GM12865 (cell line): ENCODE data around the gene PCGF3.

Experiments
- DNase-seq: peaks from one replicate; pipeline ENCODE4 v3.0.0; 2010; ENCODE audit warnings: low read depth
- H3K4me3 ChIP-seq: 2 replicates; pipeline ENCODE4 v1.5.1; 2011; ENCODE audit warnings: mild to moderate bottlenecking, low read depth, low read length, control low read depth
- TF ChIP-seq, protein P1 (sequence below): IDR thresholded peaks from 2 replicates; pipeline ENCODE4 v1.5.1; 2011; ENCODE audit warnings: low read length, control low read depth, low read depth, inconsistent platforms; ENCODE audit not compliant: insufficient read depth; ENCODE audit errors: missing control alignments

Gene PCGF3, protein sequence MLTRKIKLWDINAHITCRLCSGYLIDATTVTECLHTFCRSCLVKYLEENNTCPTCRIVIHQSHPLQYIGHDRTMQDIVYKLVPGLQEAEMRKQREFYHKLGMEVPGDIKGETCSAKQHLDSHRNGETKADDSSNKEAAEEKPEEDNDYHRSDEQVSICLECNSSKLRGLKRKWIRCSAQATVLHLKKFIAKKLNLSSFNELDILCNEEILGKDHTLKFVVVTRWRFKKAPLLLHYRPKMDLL

DNA sequence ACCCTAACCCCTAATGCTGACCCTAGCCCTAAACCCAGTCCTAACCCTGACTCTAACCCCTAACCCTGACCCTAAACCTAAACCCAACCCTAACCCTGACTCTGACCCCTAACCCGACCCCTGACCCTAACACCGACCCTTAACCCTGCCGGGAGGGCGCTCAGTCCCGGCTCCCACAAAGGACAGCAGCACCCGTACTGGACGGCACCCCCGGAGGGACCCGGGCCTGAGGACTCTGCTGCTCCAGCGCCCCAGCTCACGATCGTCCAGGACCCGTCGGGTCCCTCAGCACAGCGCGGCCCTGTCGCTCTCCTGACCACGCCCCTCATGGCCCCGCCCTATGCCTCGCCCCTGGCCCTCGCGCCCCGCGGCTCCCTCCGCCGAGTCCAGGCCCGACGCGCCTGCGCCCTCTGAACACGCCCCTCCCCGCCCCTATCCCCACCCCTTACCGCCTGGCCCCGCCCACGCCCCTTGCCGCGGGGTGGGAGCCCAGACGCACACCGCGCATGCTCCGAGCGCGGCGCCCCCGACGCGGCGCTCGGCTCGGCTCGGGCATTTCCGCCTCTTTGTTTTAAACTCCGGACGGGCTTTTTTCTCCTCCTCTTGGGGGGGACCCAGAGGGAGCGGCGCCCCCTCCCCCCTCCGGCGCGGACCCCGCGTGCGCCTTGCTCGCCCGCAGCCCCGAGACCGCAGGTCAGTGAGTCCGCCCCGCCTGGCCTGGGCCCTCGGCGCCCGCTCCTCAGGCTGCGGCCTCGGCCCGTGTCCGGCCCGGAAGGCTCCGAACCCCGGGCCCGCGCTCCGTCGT, at the start of gene PCGF3:
Gene PCGF3 (plus strand): TSS at position 555 of the 805 bp plus-strand sequence. CDS start 27,849 bp downstream, outside the sequence.
- peak; percentile 98 for DNase-seq
- TF ChIP-seq, protein P1, sequence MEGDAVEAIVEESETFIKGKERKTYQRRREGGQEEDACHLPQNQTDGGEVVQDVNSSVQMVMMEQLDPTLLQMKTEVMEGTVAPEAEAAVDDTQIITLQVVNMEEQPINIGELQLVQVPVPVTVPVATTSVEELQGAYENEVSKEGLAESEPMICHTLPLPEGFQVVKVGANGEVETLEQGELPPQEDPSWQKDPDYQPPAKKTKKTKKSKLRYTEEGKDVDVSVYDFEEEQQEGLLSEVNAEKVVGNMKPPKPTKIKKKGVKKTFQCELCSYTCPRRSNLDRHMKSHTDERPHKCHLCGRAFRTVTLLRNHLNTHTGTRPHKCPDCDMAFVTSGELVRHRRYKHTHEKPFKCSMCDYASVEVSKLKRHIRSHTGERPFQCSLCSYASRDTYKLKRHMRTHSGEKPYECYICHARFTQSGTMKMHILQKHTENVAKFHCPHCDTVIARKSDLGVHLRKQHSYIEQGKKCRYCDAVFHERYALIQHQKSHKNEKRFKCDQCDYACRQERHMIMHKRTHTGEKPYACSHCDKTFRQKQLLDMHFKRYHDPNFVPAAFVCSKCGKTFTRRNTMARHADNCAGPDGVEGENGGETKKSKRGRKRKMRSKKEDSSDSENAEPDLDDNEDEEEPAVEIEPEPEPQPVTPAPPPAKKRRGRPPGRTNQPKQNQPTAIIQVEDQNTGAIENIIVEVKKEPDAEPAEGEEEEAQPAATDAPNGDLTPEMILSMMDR, result no peak
- H3K4me3 ChIP-seq, result peak within 1 kb of the TSS; percentile 84

DNA sequence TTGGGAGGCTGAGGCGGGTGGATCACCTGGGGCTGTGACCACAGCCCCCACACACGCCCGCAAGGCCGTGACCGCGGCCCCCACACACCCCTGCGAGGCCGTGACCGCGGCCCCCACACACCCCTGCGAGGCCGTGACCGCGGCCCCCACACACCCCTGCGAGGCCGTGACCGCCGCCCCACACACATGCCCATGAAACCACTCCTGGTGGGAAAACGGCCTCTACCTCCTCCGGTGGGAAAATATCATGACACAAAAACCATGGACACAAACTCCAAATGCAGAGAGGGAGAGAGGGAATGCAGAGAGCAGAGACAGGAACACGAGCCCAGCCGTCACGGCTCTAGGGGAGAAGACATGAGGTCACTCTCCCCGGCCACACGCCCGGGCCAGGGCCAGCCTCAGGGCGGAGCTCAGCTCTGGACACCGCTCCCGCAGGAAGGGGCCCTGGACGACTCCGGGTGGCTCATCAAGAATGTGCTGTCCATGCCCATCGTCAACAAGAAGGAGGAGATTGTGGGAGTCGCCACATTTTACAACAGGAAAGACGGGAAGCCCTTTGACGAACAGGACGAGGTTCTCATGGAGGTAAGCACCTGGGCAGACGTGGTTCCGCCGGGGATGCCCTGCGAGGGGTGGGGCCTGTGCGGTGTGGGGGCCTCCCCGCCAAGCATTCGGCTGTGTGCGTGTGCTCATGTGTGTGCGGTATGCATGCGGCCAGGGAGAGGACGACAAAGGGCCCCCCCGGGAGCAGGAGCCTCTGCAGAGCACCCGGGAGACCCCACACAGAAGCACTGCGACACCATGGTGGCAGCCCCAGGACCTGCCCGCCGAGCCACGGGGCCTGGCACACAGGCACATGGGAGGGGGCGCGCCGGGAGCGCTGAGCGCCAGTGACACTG, 48.9 kb upstream of the PCGF3 start:
- H3K4me3 ChIP-seq, result no peak overlapping the region
- TF ChIP-seq, protein P1, result no peak
- DNase-seq, result no peak

DNA sequence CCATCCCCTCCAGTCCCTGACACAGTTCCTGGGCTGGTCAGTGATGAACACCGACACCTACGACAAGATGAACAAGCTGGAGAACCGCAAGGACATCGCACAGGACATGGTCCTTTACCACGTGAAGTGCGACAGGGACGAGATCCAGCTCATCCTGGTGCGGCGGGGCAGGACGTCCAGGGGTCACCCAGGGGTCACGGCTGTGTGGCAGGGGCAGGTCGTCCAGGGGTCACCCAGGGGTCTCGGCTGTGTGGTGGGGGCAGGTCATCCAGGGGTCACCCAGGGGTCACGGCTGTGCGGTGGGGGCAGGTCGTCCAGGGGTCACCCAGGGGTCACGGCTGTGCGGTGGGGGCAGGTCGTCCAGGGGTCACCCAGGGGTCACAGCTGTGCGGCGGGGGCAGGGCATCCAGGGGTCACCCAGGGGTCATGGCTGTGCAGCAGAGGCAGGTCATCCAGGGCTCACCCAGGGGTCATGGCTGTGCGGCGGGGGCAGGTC, 48.2 kb upstream of the PCGF3 start:
- TF ChIP-seq, protein P1, result no peak
- no peak for DNase-seq

DNA sequence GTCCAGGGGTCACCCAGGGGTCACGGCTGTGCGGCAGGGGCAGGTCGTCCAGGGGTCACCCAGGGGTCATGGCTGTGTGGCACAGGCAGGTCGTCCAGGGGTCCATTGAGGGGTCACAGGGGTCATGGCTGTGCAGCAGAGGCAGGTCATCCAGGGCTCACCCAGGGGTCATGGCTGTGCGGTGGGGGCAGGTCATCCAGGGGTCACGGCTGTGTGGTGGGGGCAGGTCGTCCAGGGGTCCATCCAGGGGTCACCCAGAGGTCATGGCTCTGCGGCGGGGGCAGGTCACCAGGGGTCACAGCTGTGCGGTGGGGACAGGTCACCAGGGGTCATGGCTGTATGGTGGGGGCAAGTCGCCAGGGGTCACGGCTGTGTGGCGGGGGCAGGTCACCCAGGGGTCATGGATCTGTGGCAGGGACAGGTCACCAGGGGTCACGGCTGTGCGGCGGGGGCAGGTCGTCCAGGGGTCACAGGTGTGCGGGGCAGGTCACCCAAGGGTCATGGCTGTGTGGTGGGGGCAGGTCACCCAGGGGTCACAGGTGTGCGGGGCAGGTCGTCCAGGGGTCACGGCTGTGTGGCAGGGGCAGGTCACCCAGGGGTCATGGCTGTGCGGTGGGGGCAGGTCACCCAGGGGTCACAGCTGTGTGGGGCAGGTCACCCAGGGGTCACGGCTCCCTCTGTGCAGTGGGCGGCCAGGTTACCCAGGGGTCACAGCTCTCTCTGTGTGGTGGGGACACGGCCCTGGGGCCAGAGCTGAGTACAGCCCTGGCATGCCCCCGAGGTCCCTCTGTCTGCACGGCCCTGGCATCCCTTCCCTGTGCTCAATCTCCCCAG, 47.6 kb upstream of the PCGF3 start:
- no peak overlapping the region for H3K4me3 ChIP-seq
- no peak for DNase-seq
- TF ChIP-seq, protein P1, result no peak

More for the DNA sequence above, 48.2 kb upstream of the PCGF3 start:
- H3K4me3 ChIP-seq, result no peak overlapping the region

DNA sequence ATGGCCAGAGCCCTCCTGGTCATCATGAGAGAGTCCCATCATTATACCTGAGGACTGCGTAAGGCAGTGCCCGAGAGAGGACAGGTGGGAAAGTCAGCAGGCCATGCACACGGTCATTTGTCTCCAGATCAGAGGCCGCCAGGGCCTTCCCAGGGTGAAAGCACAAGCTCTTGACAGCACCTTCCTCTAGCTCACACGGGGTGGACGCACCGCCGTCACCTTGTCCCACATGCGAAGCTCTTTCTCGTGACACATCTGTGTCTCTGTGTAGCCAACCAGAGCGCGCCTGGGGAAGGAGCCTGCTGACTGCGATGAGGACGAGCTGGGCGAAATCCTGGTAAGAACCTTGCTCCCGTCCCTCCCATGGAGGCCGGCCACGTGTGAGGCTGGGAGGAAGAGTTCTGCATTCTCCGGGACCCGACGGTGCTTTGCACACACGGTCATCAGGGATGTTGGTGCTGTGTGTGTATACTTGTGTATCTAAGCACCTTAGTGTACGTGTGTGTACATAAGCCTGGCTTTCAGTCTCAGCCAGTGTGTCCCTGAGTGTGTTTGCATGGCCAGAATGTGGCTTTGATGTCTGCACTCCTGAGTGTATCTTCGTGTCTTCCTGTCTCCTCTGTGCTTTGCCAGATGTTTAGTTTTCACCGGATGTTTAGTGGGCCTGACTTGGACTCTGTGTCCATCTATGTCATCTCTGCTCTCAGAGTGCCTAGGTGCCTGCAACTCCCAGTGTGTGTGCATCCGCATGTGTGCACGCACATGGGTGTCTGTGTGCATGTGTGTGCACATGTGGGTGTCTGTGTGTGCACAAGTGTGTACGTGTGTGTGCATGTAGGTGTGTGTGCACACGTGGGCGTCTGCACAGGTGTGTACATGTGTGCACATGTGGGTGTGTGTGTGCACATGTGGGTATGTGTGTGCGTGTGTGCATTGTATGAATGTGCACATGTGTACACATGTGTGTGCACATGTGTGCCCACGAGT, 46.7 kb upstream of the PCGF3 start:
- no peak for DNase-seq
- TF ChIP-seq, protein P1, result no peak
- no peak overlapping the region for H3K4me3 ChIP-seq
